ENCODE measurements around the gene EYA2.
"Not testable (repeated sequence)": the region's sequence is repeated elsewhere in the genome, so short reads cannot be mapped to it uniquely, and the experiment has no call there.

Gene EYA2

GRCh38 chr20:47204850-47205122, 310.1 kb downstream of the EYA2 start:
- DNase-seq (ENCODE audit: low read depth in 2 of 2) = not testable (repeated sequence)

DNA sequence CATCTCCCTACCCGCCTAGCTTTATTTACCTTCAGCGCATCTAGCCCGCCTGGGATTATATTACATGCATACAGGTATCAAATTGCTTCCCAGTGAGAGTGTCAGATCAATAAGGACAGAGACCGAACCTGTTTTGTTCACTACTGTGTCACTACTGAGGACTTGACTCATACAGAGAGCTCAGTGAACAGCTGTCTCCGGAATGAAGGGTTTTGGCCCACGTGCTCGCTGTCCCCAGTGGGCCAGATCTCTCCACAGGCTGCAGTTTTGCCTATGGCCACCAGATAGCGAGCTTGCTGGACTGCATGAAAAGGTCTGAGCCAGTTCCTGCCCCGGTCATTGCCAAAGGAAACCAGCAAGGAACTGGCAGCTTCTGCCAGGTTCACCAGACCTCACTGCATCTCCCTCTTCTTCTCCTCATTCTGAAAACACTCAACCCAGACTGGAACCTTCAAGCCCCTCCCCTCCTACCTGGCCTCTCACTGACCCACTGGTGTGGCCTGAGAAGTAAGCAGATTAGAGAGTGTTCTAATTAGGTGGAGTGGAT, 311.0 kb downstream of the EYA2 start:
- no peak for DNase-seq (ENCODE audit: low read depth in 2 of 2)

DNA sequence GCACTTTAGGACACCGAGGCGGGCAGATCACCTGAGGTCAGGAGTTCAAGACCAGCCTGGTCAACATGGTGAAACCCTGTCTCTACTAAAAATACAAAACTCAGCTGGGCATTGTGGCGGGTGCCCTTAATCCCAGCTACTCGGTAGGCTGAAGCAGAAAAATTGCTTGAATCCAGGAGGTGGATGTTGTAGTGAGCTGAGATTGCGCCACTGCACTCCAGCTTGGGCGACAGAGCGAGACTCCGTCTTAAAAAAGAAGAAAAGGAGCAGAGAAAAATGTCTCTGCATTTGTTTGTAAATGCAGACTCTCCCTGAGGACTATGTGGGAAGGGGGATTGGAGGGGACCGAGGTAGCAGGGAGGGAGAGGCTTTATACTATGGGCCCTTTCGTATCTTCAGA, 311.9 kb downstream of the EYA2 start:
- DNase-seq (ENCODE audit: low read depth in 2 of 2) = not testable (repeated sequence)

DNA sequence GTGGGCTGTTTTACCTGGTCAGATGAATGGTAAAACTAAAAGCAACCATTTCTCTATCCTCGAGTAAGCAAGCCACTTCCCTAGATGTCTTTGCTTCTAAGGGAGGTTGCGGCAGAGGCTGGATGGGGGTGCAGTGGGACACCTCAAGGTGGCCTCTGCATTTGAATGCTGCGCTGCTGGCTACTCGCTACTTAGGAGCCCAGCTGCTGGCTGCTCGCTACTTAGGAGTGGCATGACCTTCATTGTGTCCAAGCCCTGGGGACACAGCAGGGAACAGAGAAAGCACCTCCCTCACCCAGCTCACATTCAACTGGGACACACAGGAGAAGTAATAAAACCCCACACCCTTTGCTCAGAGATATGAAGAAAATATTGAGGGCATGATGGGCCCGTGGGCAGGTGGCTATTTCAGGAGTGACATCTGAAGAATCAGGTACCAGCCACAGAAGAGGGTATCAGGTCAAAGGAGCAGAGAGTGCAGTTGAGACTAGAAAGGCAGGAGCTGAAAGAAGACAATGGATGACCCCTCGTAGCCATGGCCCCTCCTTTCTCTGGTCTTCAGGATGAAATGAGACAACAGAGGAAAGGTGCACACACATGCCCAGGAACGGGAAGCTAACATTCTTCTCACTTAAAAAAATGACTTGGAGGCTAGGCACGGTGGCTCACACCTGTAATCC, 312.5 kb downstream of the EYA2 start:
- no peak for DNase-seq (ENCODE audit: low read depth in 2 of 2)

DNA sequence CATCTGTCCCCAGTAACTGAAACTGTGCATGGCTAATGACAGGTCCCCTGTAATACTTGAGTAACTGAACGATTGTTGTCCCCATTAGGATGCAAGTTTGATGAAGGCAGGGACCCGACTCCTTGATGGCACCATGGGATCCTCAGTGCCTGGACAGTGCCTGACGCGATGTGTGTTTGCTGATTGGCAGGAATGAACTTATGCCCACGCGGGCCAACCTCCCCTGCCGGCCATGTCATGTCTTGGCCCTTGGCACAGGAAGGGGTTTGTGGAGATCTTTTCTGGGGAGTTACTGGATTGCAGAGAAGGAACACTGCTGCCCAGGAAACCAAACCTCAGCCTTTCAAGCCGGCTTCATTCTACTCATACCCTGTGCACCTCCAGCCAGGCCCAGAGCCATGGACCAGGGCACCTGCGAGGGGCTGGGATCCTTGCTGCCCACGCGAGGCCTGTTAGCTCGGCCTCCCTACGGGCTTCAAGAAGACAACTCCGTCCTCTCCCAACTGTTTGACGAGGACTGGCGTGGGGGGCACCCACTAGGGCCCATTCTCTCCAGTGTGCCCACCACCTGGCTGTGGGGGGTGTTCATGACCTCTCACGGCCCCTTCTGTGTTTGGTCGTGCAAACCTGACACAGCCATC, 314.0 kb downstream of the EYA2 start:
- no peak for DNase-seq (ENCODE audit: low read depth in 2 of 2)

DNA sequence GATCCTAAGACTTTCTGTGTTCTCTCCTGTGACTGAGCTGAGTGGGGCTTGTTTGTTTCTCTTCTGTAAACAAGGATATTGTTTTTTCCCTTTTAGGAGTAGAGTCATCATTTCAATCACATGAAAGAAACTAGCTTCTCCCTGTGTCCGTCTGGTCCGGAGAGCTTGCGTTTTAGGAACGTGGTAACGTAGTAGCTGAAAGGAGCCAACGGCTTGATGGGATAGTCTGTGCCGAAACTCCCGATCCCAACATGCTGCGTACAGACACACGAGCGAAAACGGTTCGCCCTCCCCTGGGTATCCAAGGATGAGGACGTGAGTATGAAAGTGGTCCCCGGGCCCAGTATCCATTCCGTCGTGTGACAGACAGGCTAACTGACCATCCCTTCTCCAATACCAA, 315.3 kb downstream of the EYA2 start:
- DNase-seq (ENCODE audit: low read depth in 2 of 2) = no peak

GRCh38 chr20:47210470-47210869, 315.8 kb downstream of the EYA2 start:
- no peak for DNase-seq (ENCODE audit: low read depth in 2 of 2)

DNA sequence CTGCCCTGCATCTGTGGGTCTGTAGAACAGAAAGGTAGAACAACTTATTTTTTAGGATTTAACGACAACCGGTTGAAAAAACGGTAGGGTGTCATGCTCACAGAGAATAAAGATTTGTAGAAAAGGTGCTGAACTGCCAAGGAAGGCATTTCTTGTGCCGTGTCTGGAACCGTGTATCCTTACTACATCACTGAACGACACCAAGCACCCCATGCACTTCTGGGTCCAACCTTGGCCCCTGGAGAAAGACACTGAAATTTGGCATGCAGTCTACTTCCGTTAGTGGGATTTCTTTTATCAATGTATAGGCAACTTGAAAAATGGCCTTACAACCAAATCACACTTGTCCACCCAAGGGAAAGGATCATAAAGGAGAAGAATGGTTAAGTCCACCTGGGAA, 316.4 kb downstream of the EYA2 start:
- no peak for DNase-seq (ENCODE audit: low read depth in 2 of 2)

DNA sequence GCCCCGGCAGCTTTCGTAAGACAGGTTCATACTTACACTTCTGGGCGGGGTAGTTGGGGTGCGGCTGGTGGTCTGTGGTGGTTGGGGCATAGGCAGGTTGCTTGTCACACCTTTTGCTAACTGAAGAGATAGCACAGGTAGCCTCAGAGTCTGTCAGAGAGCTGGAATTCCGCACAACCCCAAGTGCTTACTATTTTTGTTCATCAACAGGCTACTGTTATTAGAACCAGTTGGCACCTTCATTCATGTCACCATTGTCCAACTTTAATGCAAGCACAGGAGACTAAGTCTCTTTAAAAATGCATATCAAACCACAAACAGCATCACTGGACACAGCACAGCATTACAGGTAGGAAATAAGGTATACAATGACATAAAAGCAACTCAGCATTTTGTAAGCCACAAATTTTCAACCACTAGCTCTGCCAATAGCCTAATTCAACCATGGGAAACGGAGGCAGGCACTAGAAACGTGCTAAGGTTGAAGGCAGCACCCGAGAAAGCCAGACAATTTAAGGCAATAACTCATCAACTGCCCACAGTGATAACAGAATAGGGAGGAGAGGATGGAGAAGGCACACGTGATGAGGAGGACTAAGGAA, 318.1 kb downstream of the EYA2 start:
- no peak for DNase-seq (ENCODE audit: low read depth in 2 of 2)

DNA sequence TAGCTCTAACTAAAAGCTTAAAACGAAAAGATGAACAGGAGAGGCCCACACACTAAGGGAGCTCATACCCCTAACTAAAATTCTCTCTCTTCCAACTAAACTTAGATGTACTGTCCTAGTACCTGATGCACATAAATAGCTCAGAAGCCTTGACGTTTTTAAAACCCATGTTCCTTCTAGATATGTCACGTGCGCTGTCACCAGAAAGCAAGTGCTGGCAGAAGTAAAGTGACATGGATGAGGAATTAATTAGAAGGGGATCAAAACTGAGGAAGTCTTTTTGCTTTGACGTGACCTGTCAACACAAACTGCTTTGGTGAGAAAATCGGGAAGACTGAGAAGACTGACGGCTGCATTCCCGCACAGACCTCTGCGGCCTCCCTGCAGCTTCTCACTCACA, 319.3 kb downstream of the EYA2 start:
- DNase-seq (ENCODE audit: low read depth in 2 of 2) = no peak

- DNase-seq (ENCODE audit: low read depth in 2 of 2) = no peak
Measured at GRCh38 chr20:47215653-47216397, 321.2 kb downstream of the EYA2 start.

DNA sequence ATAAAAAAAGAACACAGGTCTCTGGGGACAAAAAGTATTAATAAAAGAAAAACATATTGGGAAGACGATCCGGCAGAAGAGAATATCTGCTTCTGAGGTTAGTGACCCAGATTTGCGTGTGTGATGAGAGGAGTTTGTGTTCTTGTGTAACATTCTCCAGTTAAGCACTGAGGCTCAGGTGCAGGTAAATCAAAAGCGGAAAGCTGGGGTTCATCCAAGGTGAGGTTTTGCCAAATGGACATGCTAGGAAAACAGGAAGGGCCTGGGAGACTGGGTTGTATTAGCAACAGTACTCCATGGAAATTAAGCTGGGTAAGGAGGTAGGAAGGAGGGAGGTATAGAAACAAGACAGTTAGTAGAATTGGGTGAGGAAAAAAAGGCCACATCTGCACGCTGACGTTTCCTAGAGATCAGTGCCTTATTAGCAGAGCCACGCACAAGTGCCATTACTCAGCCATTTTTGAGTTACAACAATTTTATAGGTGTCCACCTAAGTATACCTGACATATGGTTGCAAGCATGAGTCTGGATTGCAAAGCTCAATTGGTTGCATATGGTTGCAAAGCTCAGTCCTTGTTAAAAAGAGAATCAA, 322.3 kb downstream of the EYA2 start:
- no peak for DNase-seq (ENCODE audit: low read depth in 2 of 2)

- no peak for DNase-seq (ENCODE audit: low read depth in 2 of 2)
Measured at GRCh38 chr20:47217482-47218446, 323.1 kb downstream of the EYA2 start.

- DNase-seq (ENCODE audit: low read depth in 2 of 2) = peak in 1 of 2 donors; percentile 37
Measured at GRCh38 chr20:47220161-47220582, 325.5 kb downstream of the EYA2 start.

DNA sequence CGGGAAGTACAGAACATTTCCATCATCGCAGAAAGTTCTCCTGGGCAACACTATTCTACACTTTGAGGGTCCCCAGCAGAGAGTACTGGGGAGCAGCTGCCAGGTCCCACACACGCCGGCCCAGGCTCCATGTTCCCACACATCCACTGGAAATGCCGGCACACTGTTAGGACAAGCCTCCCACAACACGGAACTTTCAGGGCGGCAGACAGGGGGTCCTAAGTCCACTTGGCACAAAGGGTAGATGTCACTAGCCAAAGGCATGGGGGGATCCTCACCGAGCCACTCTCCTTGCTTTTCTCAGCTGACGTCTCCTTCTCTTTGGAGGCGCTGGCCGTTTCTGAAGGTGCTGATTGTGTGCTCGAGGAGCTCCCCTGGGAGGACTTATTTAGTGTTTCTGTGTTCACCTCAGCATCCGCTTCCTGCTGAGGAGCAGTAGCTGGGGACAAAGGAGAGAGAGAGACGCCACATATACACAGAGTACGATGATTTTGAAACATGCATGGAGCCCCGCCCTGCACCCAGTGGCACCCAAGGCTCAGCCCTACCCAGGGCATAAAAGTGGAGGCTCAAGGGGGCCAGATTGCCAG, 326.5 kb downstream of the EYA2 start:
- no peak for DNase-seq (ENCODE audit: low read depth in 2 of 2)

- DNase-seq (ENCODE audit: low read depth in 2 of 2) = no peak
Measured at GRCh38 chr20:47222468-47223119, 328.0 kb downstream of the EYA2 start.

DNA sequence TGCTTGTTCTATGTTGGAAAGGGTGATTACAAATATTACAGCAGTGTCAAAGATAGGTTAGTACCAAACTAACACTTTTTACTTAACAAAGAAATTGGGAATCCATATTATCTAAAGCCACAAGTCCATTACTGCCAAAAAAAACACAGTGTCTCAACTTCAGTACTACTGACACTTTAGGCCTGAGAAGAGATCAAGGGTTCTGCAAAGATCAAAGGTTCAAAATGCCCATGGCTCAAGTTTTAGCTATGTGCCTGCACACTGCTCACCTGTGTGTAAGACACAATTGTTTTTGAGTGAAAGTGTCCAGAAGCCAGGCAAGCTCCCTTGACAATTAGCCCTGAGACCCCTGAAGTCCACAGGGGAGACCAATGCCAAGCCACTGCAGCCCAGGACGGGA, 329.3 kb downstream of the EYA2 start:
- DNase-seq (ENCODE audit: low read depth in 2 of 2) = no peak

DNA sequence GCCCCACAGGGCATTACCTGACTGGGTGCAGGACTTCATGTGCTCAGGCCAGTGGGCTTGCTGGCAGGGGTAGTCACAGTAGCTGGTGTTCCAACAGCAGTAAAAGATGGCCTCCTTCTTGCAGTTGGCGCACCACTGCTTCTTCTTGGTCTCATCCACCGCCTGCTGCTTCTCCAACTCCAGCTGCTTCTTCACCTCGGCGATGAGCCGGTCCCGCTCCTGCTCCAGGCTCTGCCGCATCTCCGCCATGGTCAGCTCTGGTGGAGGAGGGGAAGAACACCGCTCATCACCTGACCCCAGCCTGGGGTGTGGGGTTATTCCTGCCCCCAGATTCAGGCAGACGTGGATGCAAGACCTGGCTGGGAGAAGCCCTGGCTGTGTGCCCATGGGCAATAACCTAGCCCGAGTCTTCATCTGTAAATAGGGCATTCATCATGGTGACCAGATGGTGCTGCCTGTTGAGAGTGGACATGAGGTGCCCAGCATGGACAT, 329.7 kb downstream of the EYA2 start:
- no peak for DNase-seq (ENCODE audit: low read depth in 2 of 2)

GRCh38 chr20:47224857-47225256, 330.2 kb downstream of the EYA2 start:
- no peak for DNase-seq (ENCODE audit: low read depth in 2 of 2)

DNA sequence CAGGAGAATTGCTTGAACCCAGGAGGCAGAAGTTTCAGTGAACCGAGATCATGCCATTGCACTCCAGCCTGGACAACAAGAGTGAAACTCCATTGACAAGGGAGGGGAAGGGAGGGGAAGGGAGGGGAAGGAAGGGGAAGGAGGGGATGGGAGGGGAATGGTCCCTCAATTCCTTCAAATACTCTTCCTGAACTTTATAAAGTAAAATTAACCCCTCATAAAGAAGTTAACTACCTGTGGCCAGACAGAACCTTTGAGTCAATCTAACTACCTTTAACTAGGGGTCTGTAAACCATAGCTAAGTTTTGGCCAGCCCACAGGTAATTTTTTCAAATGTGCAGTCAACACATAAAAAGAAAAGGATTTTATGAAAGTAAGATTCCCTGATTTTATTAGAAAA, 330.8 kb downstream of the EYA2 start:
- DNase-seq (ENCODE audit: low read depth in 2 of 2) = no peak
